Type B pancreatic cell (in vitro differentiated cells): ENCODE measurements around the gene PRR33. TPM values are rescaled to one million over a fixed set of nuclear protein-coding genes. Genes with fewer than 3 reads are reported as not detected.

ENCODE experiments used
- DNase-seq: peaks from one replicate; pipeline ENCODE4 v3.0.0; 2021; ENCODE audit warnings: mixed read lengths; ENCODE audit not compliant: unreplicated experiment; ENCODE audit errors: extremely low spot score
- H3K27ac Mint-ChIP-seq: 2 replicates; pipeline ENCODE4 v1.8.0; 2021; ENCODE audit warnings: mild to moderate bottlenecking, mixed read lengths
- H3K27me3 Mint-ChIP-seq: 2 replicates; pipeline ENCODE4 v1.8.0; 2021; ENCODE audit warnings: mixed read lengths
- H3K36me3 Mint-ChIP-seq: 2 replicates; pipeline ENCODE4 v1.8.0; 2021; ENCODE audit warnings: mixed read lengths
- H3K4me1 Mint-ChIP-seq: one replicate; pipeline ENCODE4 v1.8.0; 2021; ENCODE audit warnings: mixed read lengths; ENCODE audit not compliant: unreplicated experiment
- H3K4me3 Mint-ChIP-seq: 2 replicates; pipeline ENCODE4 v1.8.0; 2021; ENCODE audit warnings: mild to moderate bottlenecking, mixed read lengths
- H3K9me3 Mint-ChIP-seq: 2 replicates; pipeline ENCODE4 v1.8.0; 2021; ENCODE audit warnings: mixed read lengths
- CTCF ChIP-seq: fragments of 200-600 bp; sonication (generic); conservative IDR thresholded peaks from 2 replicates; pipeline ENCODE4 v1.5.0; 2021; ENCODE audit warnings: antibody characterized with exemption, mild to moderate bottlenecking
- total RNA-seq: library from RNA; stranded (reverse); gene quantifications from 2 replicates; pipeline ENCODE4 v1.2.1, GENCODE V29; 2021; ENCODE audit warnings: low replicate concordance

Gene PRR33
- total RNA-seq, 1 donor from 2014 or later = not detected

- Mint-ChIP-seq H3K4me3 (no peak overlapping the region), H3K9me3 (no peaks in the 10 kb centered on the region), H3K27ac (no peak overlapping the region), H3K27me3 (peaks cover 3% of the 10 kb centered on the region), H3K36me3 (no peaks in the 10 kb centered on the region), H3K4me1 (peaks cover 3% of the 10 kb centered on the region)
- DNase-seq = no peak
- TF ChIP-seq CTCF = no peak
These were observed 19.3 kb downstream of the PRR33 start for GRCh38 chr11:1872267-1872985.

- H3K9me3 Mint-ChIP-seq = no peaks in the 10 kb centered on the region
- H3K27ac Mint-ChIP-seq = no peak overlapping the region
- H3K4me1 Mint-ChIP-seq = peaks cover 3% of the 10 kb centered on the region
These were observed 20.2 kb downstream of the PRR33 start for GRCh38 chr11:1871531-1871930.

GRCh38 chr11:1870721-1871466 is 20.8 kb downstream of the PRR33 start:
- Mint-ChIP-seq H3K9me3 (no peaks in the 10 kb centered on the region), H3K4me3 (no peak overlapping the region), H3K4me1 (peaks cover 3% of the 10 kb centered on the region), H3K36me3 (no peaks in the 10 kb centered on the region), H3K27me3 (peaks cover 3% of the 10 kb centered on the region), H3K27ac (peak overlapping the region; percentile 39)
- no peak for TF ChIP-seq CTCF
- DNase-seq = no peak

More at GRCh38 chr11:1871531-1871930, 20.2 kb downstream of the PRR33 start:
- TF ChIP-seq CTCF = no peak
- Mint-ChIP-seq H3K36me3 (no peaks in the 10 kb centered on the region), H3K4me3 (no peak overlapping the region), H3K27me3 (peaks cover 3% of the 10 kb centered on the region)
- no peak for DNase-seq

- no peak for TF ChIP-seq CTCF
- Mint-ChIP-seq H3K4me3 (no peak overlapping the region), H3K36me3 (no peaks in the 10 kb centered on the region), H3K27me3 (peaks cover 3% of the 10 kb centered on the region), H3K9me3 (no peaks in the 10 kb centered on the region), H3K4me1 (peaks cover 3% of the 10 kb centered on the region), H3K27ac (no peak overlapping the region)
- DNase-seq = no peak
These were observed 21.4 kb downstream of the PRR33 start for GRCh38 chr11:1870326-1870696.

GRCh38 chr11:1869427-1870325 is 22.0 kb downstream of the PRR33 start:
- DNase-seq = no peak
- Mint-ChIP-seq H3K27me3 (peaks cover 3% of the 10 kb centered on the region), H3K9me3 (no peaks in the 10 kb centered on the region), H3K4me3 (no peak overlapping the region), H3K27ac (no peak overlapping the region), H3K4me1 (peaks cover 3% of the 10 kb centered on the region), H3K36me3 (no peaks in the 10 kb centered on the region)
- peak; percentile 44 for TF ChIP-seq CTCF
